IMR-90 (cell line): ENCODE results near the gene SIKE1. TPM values are rescaled to one million over a fixed set of nuclear protein-coding genes. Genes with fewer than 3 reads are reported as not detected.

Experiments used
- ATAC-seq: fragments of 200-7000 bp; cut with Tn5 transposase; 2 replicates; pipeline ENCODE4 v1.9.1; 2020; ENCODE audit warnings: low read depth, mild to moderate bottlenecking, moderate library complexity
- BruUV-seq: library from RNA; stranded (reverse); fragments of 400-500 nt; replicated peaks from 2 replicates; lab custom pipeline; 2021; lab: Mats Ljungman, UMichigan
- CTCF ChIA-PET: fragments of 300-600 bp; formaldehyde crosslinking; extraction: SDS; loops from one replicate; lab custom pipeline; 2021; ENCODE audit warnings: antibody characterized with exemption; lab: Yijun Ruan, JAX
- POLR2A ChIA-PET: fragments of 300-600 bp; sonication (Branson Sonifier 250); formaldehyde crosslinking; loops from one replicate; lab custom pipeline; 2022; ENCODE audit warnings: antibody characterized with exemption; ENCODE audit not compliant: unreplicated experiment; lab: Charles Lee
- DNase-seq: peaks from one replicate; pipeline ENCODE4 v3.0.0; 2013
- H2AFZ ChIP-seq: replicated peaks from 2 replicates; pipeline ENCODE3; 2013; ENCODE audit warnings: low read length, mild to moderate bottlenecking; ENCODE audit not compliant: poor library complexity
- H2AK5ac ChIP-seq: 2 replicates; pipeline ENCODE4 v1.6.1; 2013; ENCODE audit warnings: low read depth, low read length, inconsistent platforms
- H2AK9ac ChIP-seq: replicated peaks from 2 replicates; pipeline ENCODE3; 2013; ENCODE audit warnings: mild to moderate bottlenecking, low read depth, low read length, moderate library complexity; ENCODE audit not compliant: poor library complexity
- H2BK120ac ChIP-seq: 2 replicates; pipeline ENCODE4 v1.6.1; 2013; ENCODE audit warnings: low read depth, low read length, inconsistent platforms
- H2BK15ac ChIP-seq: 3 replicates; pipeline ENCODE4 v1.6.1; 2013; ENCODE audit warnings: low read depth, low read length, inconsistent platforms
- H2BK20ac ChIP-seq: 2 replicates; pipeline ENCODE4 v1.6.1; 2013; ENCODE audit warnings: low read depth, mild to moderate bottlenecking, inconsistent platforms, low read length, moderate library complexity
- H2BK5ac ChIP-seq: 2 replicates; pipeline ENCODE4 v1.6.1; 2013; ENCODE audit warnings: mild to moderate bottlenecking, low read depth, low read length, inconsistent platforms; ENCODE audit not compliant: poor library complexity, severe bottlenecking
- H3K14ac ChIP-seq: replicated peaks from 2 replicates; pipeline ENCODE4 v1.6.1; 2013; ENCODE audit warnings: low read depth, low read length, inconsistent platforms
- H3K18ac ChIP-seq: 2 replicates; pipeline ENCODE4 v1.6.1; 2013; ENCODE audit warnings: low read depth, low read length, control low read depth
- H3K23ac ChIP-seq: 2 replicates; pipeline ENCODE4 v1.6.1; 2013; ENCODE audit warnings: low read depth, low read length, inconsistent platforms
- H3K27ac ChIP-seq: 2 replicates; pipeline ENCODE4 v1.5.1; 2013; ENCODE audit warnings: mild to moderate bottlenecking, control low read depth, low read length; ENCODE audit not compliant: insufficient read depth
- H3K27me3 ChIP-seq: 2 replicates; pipeline ENCODE4 v1.6.1; 2013; ENCODE audit warnings: low read length; ENCODE audit not compliant: control insufficient read depth, insufficient read depth
- H3K36me3 ChIP-seq: 2 replicates; pipeline ENCODE4 v1.6.1; 2013; ENCODE audit warnings: low read length, mixed read lengths; ENCODE audit not compliant: control insufficient read depth, insufficient read depth
- H3K4ac ChIP-seq: 2 replicates; pipeline ENCODE4 v1.6.1; 2013; ENCODE audit warnings: low read depth, low read length, inconsistent platforms
- H3K4me1 ChIP-seq: 2 replicates; pipeline ENCODE4 v1.6.1; 2013; ENCODE audit warnings: low read length, mixed read lengths; ENCODE audit not compliant: control insufficient read depth, insufficient read depth
- H3K4me2 ChIP-seq: 2 replicates; pipeline ENCODE4 v1.6.1; 2013; ENCODE audit warnings: low read depth, mild to moderate bottlenecking, control low read depth, low read length, moderate library complexity
- H3K4me3 ChIP-seq: 2 replicates; pipeline ENCODE4 v1.5.1; 2013; ENCODE audit warnings: low read depth, mild to moderate bottlenecking, control low read depth, low read length, moderate library complexity; ENCODE audit not compliant: insufficient read depth
- H3K56ac ChIP-seq: 2 replicates; pipeline ENCODE4 v1.6.1; 2013; ENCODE audit warnings: low read length, inconsistent platforms; ENCODE audit not compliant: insufficient read depth; ENCODE audit errors: extremely low read depth
- H3K79me1 ChIP-seq, 2 experiments: 2 replicates each; pipeline ENCODE4 v1.6.1; 2013; ENCODE audit warnings: low read length in 2 of 2, inconsistent platforms in 1 of 2, low read depth in 1 of 2
- H3K9ac ChIP-seq: 2 replicates; pipeline ENCODE4 v1.6.1; 2013; ENCODE audit warnings: low read depth, low read length, control low read depth
- H3K9me1 ChIP-seq: 2 replicates; pipeline ENCODE4 v1.6.1; 2013; ENCODE audit warnings: low read length, inconsistent platforms; ENCODE audit not compliant: insufficient read depth
- H3K9me3 ChIP-seq: 2 replicates; pipeline ENCODE4 v1.6.1; 2013; ENCODE audit warnings: low read length; ENCODE audit not compliant: control insufficient read depth, insufficient read depth
- H4K20me1 ChIP-seq: 2 replicates; pipeline ENCODE4 v1.6.1; 2013; ENCODE audit warnings: low read length, inconsistent platforms; ENCODE audit not compliant: insufficient read depth
- H4K5ac ChIP-seq: 2 replicates; pipeline ENCODE4 v1.6.1; 2013; ENCODE audit warnings: mild to moderate bottlenecking, low read depth, low read length, control low read depth
- H4K8ac ChIP-seq, 2 experiments: 2 replicates each; pipeline ENCODE4 v1.6.1; 2013; ENCODE audit warnings: low read depth in 2 of 2, low read length in 2 of 2, control low read depth in 1 of 2, inconsistent platforms in 1 of 2
- H4K91ac ChIP-seq: 2 replicates; pipeline ENCODE4 v1.6.1; 2013; ENCODE audit warnings: low read depth, low read length, inconsistent platforms; ENCODE audit not compliant: insufficient read depth
- CEBPB ChIP-seq: IDR thresholded peaks from 2 replicates; pipeline ENCODE4 v1.6.1; 2012; ENCODE audit warnings: low read depth, low read length, improper control_type of control experiment
- CHD1 ChIP-seq: IDR thresholded peaks from 2 replicates; pipeline ENCODE4 v1.6.1; 2012; ENCODE audit warnings: low read depth, low read length, improper control_type of control experiment
- CTCF ChIP-seq: conservative IDR thresholded peaks from 2 replicates; pipeline ENCODE4 v1.5.1; 2012; ENCODE audit warnings: mild to moderate bottlenecking, low read depth, low read length, improper control_type of control experiment
- MAFK ChIP-seq: IDR thresholded peaks from 2 replicates; pipeline ENCODE4 v1.6.1; 2012; ENCODE audit warnings: low read depth, low read length, improper control_type of control experiment
- MAZ ChIP-seq: IDR thresholded peaks from 2 replicates; pipeline ENCODE4 v1.6.1; 2012; ENCODE audit warnings: low read depth, mild to moderate bottlenecking, low read length, improper control_type of control experiment, moderate library complexity, borderline replicate concordance
- MXI1 ChIP-seq: IDR thresholded peaks from 2 replicates; pipeline ENCODE4 v1.6.1; 2012; ENCODE audit warnings: low read depth, mild to moderate bottlenecking, low read length, moderate library complexity, borderline replicate concordance
- RAD21 ChIP-seq: IDR thresholded peaks from 2 replicates; pipeline ENCODE4 v1.6.1; 2012; ENCODE audit warnings: low read length, improper control_type of control experiment
- RCOR1 ChIP-seq: IDR thresholded peaks from 2 replicates; pipeline ENCODE4 v1.6.1; 2012; ENCODE audit warnings: mild to moderate bottlenecking, low read length, improper control_type of control experiment; ENCODE audit not compliant: insufficient replicate concordance
- USF2 ChIP-seq: fragments of 150-350 bp; IDR thresholded peaks from 2 replicates; pipeline ENCODE4 v1.6.1; 2017; ENCODE audit warnings: mild to moderate bottlenecking, antibody characterized with exemption, low read length, low read depth
- WGBS, 2 experiments: methylation state at CpG; one replicate each; pipeline versions ENCODE4 v1.1.5 to v1.1.7; 2013; ENCODE audit warnings: missing lambda C conversion rate in 2 of 2; ENCODE audit not compliant: insufficient read length in 1 of 2; ENCODE audit errors: extremely low coverage in 2 of 2; 5-methylcytosine and 5-hydroxymethylcytosine counted together
- dilution Hi-C: fragments of 300-500 bp; cut with HindIII; formaldehyde crosslinking; loops from one replicate; pipeline ENCODE4 v1.14.3; 2018; ENCODE audit warnings: low sequenced_read_pairs; ENCODE audit not compliant: unreplicated experiment
- in situ Hi-C: fragments of 300-500 bp; cut with MboI; formaldehyde crosslinking; loops from 3 replicates; pipeline ENCODE4 v1.14.3; 2019; ENCODE audit warnings: low sequenced_read_pairs, inconsistent platforms, mixed read lengths
- intact Hi-C: fragments of 100-400 bp; cut with micrococcal nuclease; formaldehyde crosslinking; loops from 2 replicates; pipeline ENCODE4 v1.10.0; 2022
- polyA plus RNA-seq, 3 experiments: library from polyadenylated mRNA; depleted of rRNA; stranded (reverse); fragments of >200 nt; gene quantifications; 2 replicates each; pipeline ENCODE4 v1.2.3, GENCODE V29; 2012; ENCODE audit warnings: low replicate concordance in 1 of 3
- total RNA-seq: library from RNA; depleted of rRNA; stranded (reverse); fragments of >200 nt; gene quantifications from 2 replicates; pipeline ENCODE4 v1.2.3, GENCODE V29; 2012
- TF ChIP-seq, protein P1 (sequence below): fragments of 150-350 bp; IDR thresholded peaks from 2 replicates; pipeline ENCODE4 v1.6.1; 2016; ENCODE audit warnings: low read depth, mild to moderate bottlenecking, low read length, moderate library complexity, borderline replicate concordance

SIKE1 gene
- total and polyA plus RNA-seq, 2 of the 4 experiments (the other 2 are of a cell fraction): 20.9 to 49.1 TPM

DNA sequence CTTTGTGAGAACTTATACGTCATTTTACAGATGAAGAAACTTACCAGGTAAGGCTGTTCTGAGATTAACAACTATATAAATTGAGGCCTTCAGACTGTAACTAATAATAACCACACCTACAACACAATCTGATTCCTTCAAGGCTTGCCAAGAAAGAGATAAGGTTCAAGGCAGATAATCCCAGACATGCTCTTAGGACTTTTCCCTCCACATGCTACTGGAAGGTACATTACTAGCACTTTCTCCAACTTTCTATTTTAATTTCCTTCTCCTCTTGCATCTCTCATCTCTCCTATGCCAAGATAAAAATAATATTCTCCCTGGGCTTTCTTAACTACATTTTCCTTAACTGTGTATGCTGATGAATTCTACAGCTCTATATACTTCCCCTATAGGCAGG is 45.0 kb downstream of the SIKE1 start:
- Histone ChIP-seq H3K9me1 (no peaks in the 10 kb centered on the region), H2BK15ac (no peak overlapping the region), H3K9me3 (no peaks in the 10 kb centered on the region), H2BK120ac (no peak overlapping the region), H3K14ac (no peak overlapping the region), H3K79me1 (peaks cover 31% of the 10 kb centered on the region in 2 experiments), H3K18ac (no peak overlapping the region), H3K9ac (no peak overlapping the region), H3K56ac (no peak overlapping the region), H2AFZ (no peak overlapping the region), H3K4me1 (no peaks in the 10 kb centered on the region), H3K23ac (no peak overlapping the region), H3K27me3 (no peaks in the 10 kb centered on the region), H4K8ac (no peak overlapping the region), H2BK5ac (no peak overlapping the region), H3K4me2 (no peak overlapping the region), H2AK5ac (no peak overlapping the region), H4K91ac (no peak overlapping the region), H3K36me3 (peaks cover 46% of the 10 kb centered on the region), H4K5ac (no peak overlapping the region), H3K27ac (no peak overlapping the region), H3K4ac (no peak overlapping the region), H2AK9ac (no peak overlapping the region), H4K20me1 (peaks cover 7% of the 10 kb centered on the region), H2BK20ac (no peak overlapping the region), H3K4me3 (no peak overlapping the region)
- intact Hi-C loops: loop anchor here (10.0 kb wide), 2 partner anchors 311 to 771 kb away; no protein-coding TSS in a partner anchor
- WGBS, 2 experiments: no CpG with 5 or more reads among the region's 1 CpG
- ChIA-PET POLR2A (no interaction called here), CTCF (no interaction called here)
- ATAC-seq: no peak
- dilution Hi-C loops: no loop called here
- TF ChIP-seq CTCF (no peak), MAZ (no peak), RAD21 (no peak), CEBPB (no peak), USF2 (no peak), RCOR1 (no peak), CHD1 (no peak), MAFK (no peak), MXI1 (no peak)
- TF ChIP-seq, protein P1, sequence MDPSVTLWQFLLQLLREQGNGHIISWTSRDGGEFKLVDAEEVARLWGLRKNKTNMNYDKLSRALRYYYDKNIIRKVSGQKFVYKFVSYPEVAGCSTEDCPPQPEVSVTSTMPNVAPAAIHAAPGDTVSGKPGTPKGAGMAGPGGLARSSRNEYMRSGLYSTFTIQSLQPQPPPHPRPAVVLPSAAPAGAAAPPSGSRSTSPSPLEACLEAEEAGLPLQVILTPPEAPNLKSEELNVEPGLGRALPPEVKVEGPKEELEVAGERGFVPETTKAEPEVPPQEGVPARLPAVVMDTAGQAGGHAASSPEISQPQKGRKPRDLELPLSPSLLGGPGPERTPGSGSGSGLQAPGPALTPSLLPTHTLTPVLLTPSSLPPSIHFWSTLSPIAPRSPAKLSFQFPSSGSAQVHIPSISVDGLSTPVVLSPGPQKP: no peak
- no peak for DNase-seq
- in situ Hi-C loops: loop anchor here (25.0 kb wide), 1 partner anchor 577 kb away; no protein-coding TSS in a partner anchor
- no TSS peak for BruUV-seq
